ENCODE results near the gene LANCL2.
"Not testable (repeated sequence)": the region's sequence is repeated elsewhere in the genome, so short reads cannot be mapped to it uniquely, and the experiment has no call there.

The LANCL2 gene

GRCh38 chr7:55363386-55364170, 1.6 kb upstream of the LANCL2 start:
- DNase-seq = no peak

- peak; percentile 94 for DNase-seq
These were observed 731 bp downstream of the LANCL2 start for GRCh38 chr7:55365675-55366460.

GRCh38 chr7:55366461-55367070, 1.4 kb downstream of the LANCL2 start:
- peak; percentile 27 for DNase-seq

- no peak for DNase-seq
These were observed 2.2 kb downstream of the LANCL2 start for GRCh38 chr7:55367283-55367840.

- DNase-seq = no peak
These were observed 4.6 kb downstream of the LANCL2 start for GRCh38 chr7:55369427-55370400.

- DNase-seq = no peak
These were observed 9.1 kb downstream of the LANCL2 start for GRCh38 chr7:55374213-55374612.

- no peak for DNase-seq
These were observed 10.1 kb downstream of the LANCL2 start for GRCh38 chr7:55375237-55375636.

- DNase-seq = no peak
These were observed 12.2 kb downstream of the LANCL2 start for GRCh38 chr7:55377162-55377817.

- DNase-seq = no peak
These were observed 14.1 kb downstream of the LANCL2 start for GRCh38 chr7:55379285-55379684.

GRCh38 chr7:55381189-55381588, 16.1 kb downstream of the LANCL2 start:
- no peak for DNase-seq

- DNase-seq = no peak
These were observed 16.6 kb downstream of the LANCL2 start for GRCh38 chr7:55381696-55382095.

GRCh38 chr7:55382251-55382650, 17.1 kb downstream of the LANCL2 start:
- no peak for DNase-seq

- no peak for DNase-seq
These were observed 21.4 kb downstream of the LANCL2 start for GRCh38 chr7:55386541-55386940.

- DNase-seq = no peak
These were observed 22.2 kb downstream of the LANCL2 start for GRCh38 chr7:55387062-55387965.

- no peak for DNase-seq
These were observed 31.2 kb downstream of the LANCL2 start for GRCh38 chr7:55396233-55396785.

GRCh38 chr7:55397617-55398016, 32.5 kb downstream of the LANCL2 start:
- DNase-seq = no peak

- no peak for DNase-seq
These were observed 35.1 kb downstream of the LANCL2 start for GRCh38 chr7:55400191-55400590.

- not testable (repeated sequence) for DNase-seq
These were observed 37.4 kb downstream of the LANCL2 start for GRCh38 chr7:55402506-55402905.

- no peak for DNase-seq
These were observed 40.9 kb downstream of the LANCL2 start for GRCh38 chr7:55405856-55406541.

Data from stimulated activated CD4-positive, alpha-beta T cell treated with anti-CD3 and anti-CD28 coated beads, Interleukin-1b, Interleukin-23, amount 100 ng/mL, for 48 hours (primary cell).